HepG2 (cell line): ENCODE data around the gene NUDT15. TPM values are rescaled to one million over a fixed set of nuclear protein-coding genes. Genes with fewer than 3 reads are reported as not detected.

Source experiments
- ATAC-seq: fragments of 200-7000 bp; cut with Tn5 transposase; 3 replicates; pipeline ENCODE4 v1.9.1; 2020; ENCODE audit warnings: mild to moderate bottlenecking, moderate library complexity
- BruUV-seq: library from RNA; stranded (reverse); fragments of 400-500 nt; replicated peaks from 2 replicates; lab custom pipeline; 2021; lab: Mats Ljungman, UMichigan
- CTCF ChIA-PET: fragments of 300-600 bp; formaldehyde crosslinking; extraction: SDS; loops from one replicate; lab custom pipeline; 2021; ENCODE audit warnings: low total read pairs, inconsistent platforms, low intra/inter-chr PET ratio; lab: Yijun Ruan, JAX
- POLR2A ChIA-PET: fragments of 350-600 bp; sonication (Branson Sonifier 250); formaldehyde crosslinking; loops from one replicate; lab custom pipeline; 2020; ENCODE audit warnings: antibody characterized with exemption, inconsistent platforms; lab: Yijun Ruan, JAX
- DNase-seq: peaks from one replicate; pipeline ENCODE4 v3.0.0-alpha.2; 2015; ENCODE audit warnings: low spot score
- FAIRE-seq: peaks from 3 replicates; lab custom pipeline; 2011; peaks lifted over from hg19 to GRCh38; lab: Jason Lieb, UNC
- H2AFZ ChIP-seq: one replicate; pipeline ENCODE4 v1.6.1; 2011; ENCODE audit warnings: low read length, inconsistent platforms
- H3K27ac ChIP-seq: fragments of 300-600 bp; 3 replicates; pipeline ENCODE4 v1.8.0; 2011; ENCODE audit warnings: mixed run types, mild to moderate bottlenecking, mixed read lengths, low read length, inconsistent platforms; ENCODE audit not compliant: insufficient read depth; ENCODE audit errors: extremely low read length
- H3K27me3 ChIP-seq, 2 experiments: fragments of 200-600 bp in 1 of 2; 2 replicates in 1 of 2; 3 replicates in 1 of 2; pipeline versions ENCODE4 v1.6.0 to v1.8.0; 2011; ENCODE audit warnings: low read length in 2 of 2, mild to moderate bottlenecking in 2 of 2, moderate library complexity in 2 of 2, inconsistent platforms in 1 of 2; ENCODE audit not compliant: insufficient read depth in 2 of 2, control insufficient read depth in 1 of 2
- H3K36me3 ChIP-seq, 2 experiments: fragments of 200-600 bp in 1 of 2; replicated peaks in 1 of 2; 2 replicates in 1 of 2; 3 replicates in 1 of 2; pipeline versions ENCODE4 v1.5.1 to v1.8.0; 2011; ENCODE audit warnings: low read length in 2 of 2, inconsistent platforms in 1 of 2; ENCODE audit not compliant: insufficient read depth in 2 of 2, control insufficient read depth in 1 of 2
- H3K4me1 ChIP-seq: 2 replicates; pipeline ENCODE4 v1.5.1; 2012; ENCODE audit warnings: low read length, inconsistent platforms; ENCODE audit not compliant: insufficient read depth
- H3K4me2 ChIP-seq: 2 replicates; pipeline ENCODE4 v1.6.0; 2011; ENCODE audit warnings: low read depth, low read length, inconsistent platforms
- H3K4me3 ChIP-seq, 3 experiments: fragments of 200-600 bp in 1 of 3; sonication (generic), shearing (Covaris generic) in 1 of 3; replicated peaks in 1 of 3; 2 replicates each; pipeline ENCODE4 v1.5.1; 2011 to 2016; ENCODE audit warnings: low read length in 3 of 3, inconsistent platforms in 2 of 3, low read depth in 2 of 3, mild to moderate bottlenecking in 2 of 3, control low read depth in 1 of 3, mixed read lengths in 1 of 3; ENCODE audit not compliant: insufficient read depth in 1 of 3
- H3K79me2 ChIP-seq: one replicate; pipeline ENCODE4 v1.6.1; 2011; ENCODE audit warnings: low read length, inconsistent platforms; ENCODE audit not compliant: insufficient read depth
- H3K9ac ChIP-seq: 2 replicates; pipeline ENCODE4 v1.6.0; 2011; ENCODE audit warnings: mild to moderate bottlenecking, low read depth, low read length, inconsistent platforms; ENCODE audit not compliant: insufficient read depth
- H3K9me3 ChIP-seq: 2 replicates; pipeline ENCODE4 v1.5.1; 2012; ENCODE audit warnings: mild to moderate bottlenecking, low read length
- H4K20me1 ChIP-seq: 2 replicates; pipeline ENCODE4 v1.6.0; 2011; ENCODE audit warnings: inconsistent platforms, mild to moderate bottlenecking, low read length, moderate library complexity; ENCODE audit not compliant: insufficient read depth
- ISL2 ChIP-seq: sonication (generic); formaldehyde crosslinking; IDR thresholded peaks from 2 replicates; pipeline ENCODE4 v1.5.0; 2020; ENCODE audit warnings: missing genetic modification reagents
- KLF13 ChIP-seq: sonication (generic); formaldehyde crosslinking; IDR thresholded peaks from 2 replicates; pipeline ENCODE4 v1.4.0; 2020; ENCODE audit warnings: mild to moderate bottlenecking, missing genetic modification reagents
- PAX8 ChIP-seq: sonication (generic); formaldehyde crosslinking; IDR thresholded peaks from 2 replicates; pipeline ENCODE4 v1.8.0; 2022; ENCODE audit warnings: mild to moderate bottlenecking, missing genetic modification reagents, borderline replicate concordance
- SKIL ChIP-seq: sonication (generic); formaldehyde crosslinking; IDR thresholded peaks from 2 replicates; pipeline ENCODE4 v1.8.0; 2022; ENCODE audit warnings: missing genetic modification reagents, mild to moderate bottlenecking, moderate library complexity, borderline replicate concordance
- ZNF124 ChIP-seq: sonication (generic); formaldehyde crosslinking; IDR thresholded peaks from 2 replicates; pipeline ENCODE4 v1.4.0; 2020; ENCODE audit warnings: missing genetic modification reagents
- ZNF224 ChIP-seq: sonication (generic); formaldehyde crosslinking; IDR thresholded peaks from 2 replicates; pipeline ENCODE4 v1.5.0; 2020; ENCODE audit warnings: mild to moderate bottlenecking, missing genetic modification reagents
- ZNF232 ChIP-seq: sonication (generic); formaldehyde crosslinking; IDR thresholded peaks from 2 replicates; pipeline ENCODE4 v1.4.0; 2020; ENCODE audit warnings: missing genetic modification reagents, borderline replicate concordance
- ZNF335 ChIP-seq: sonication (generic); formaldehyde crosslinking; IDR thresholded peaks from 2 replicates; pipeline ENCODE4 v1.4.0; 2020; ENCODE audit warnings: missing genetic modification reagents
- WGBS: methylation state at CpG from one replicate; pipeline ENCODE4 v1.1.6; 2017; ENCODE audit warnings: low lambda C conversion rate; 5-methylcytosine and 5-hydroxymethylcytosine counted together
- in situ Hi-C: cut with HindIII; loops from 2 replicates; pipeline ENCODE4 v1.10.0; 2017; ENCODE audit warnings: low pct_unique_long_range_greater_than_20kb; ENCODE audit not compliant: extremely low pct_ligation_motif_present
- intact Hi-C: fragments of 100-400 bp; cut with micrococcal nuclease; formaldehyde crosslinking; loops from one replicate; pipeline ENCODE4 v1.10.0; 2022; ENCODE audit not compliant: unreplicated experiment
- polyA plus RNA-seq, 8 experiments: library from polyadenylated mRNA; depleted of rRNA in 3 of 8; stranded (reverse) in 7 of 8; unstranded in 1 of 8; fragments of >200 nt; fragmentation: Illumina TruSeq in 4 of 8; extraction: Trizol in 4 of 8; gene quantifications; 2 replicates each; pipeline versions ENCODE4 v1.2.1 to v1.2.3, GENCODE V29; 2011 to 2016; ENCODE audit warnings: low read depth in 4 of 8, missing spikeins in 1 of 8, mixed read lengths in 1 of 8; ENCODE audit not compliant: insufficient read depth in 1 of 8
- total RNA-seq, 5 experiments: library from RNA; depleted of rRNA; stranded (reverse); fragments of >200 nt; fragmentation: Illumina TruSeq; extraction: Trizol; gene quantifications; 2 replicates each; pipeline ENCODE4 v1.2.3, GENCODE V29; 2016; ENCODE audit warnings: low read depth in 1 of 5
- TF ChIP-seq, protein P1 (sequence below): sonication (generic); formaldehyde crosslinking; IDR thresholded peaks from 2 replicates; pipeline ENCODE4; 2020; ENCODE audit warnings: missing genetic modification reagents, mild to moderate bottlenecking, borderline replicate concordance
- TF ChIP-seq, protein P2 (sequence below): sonication (generic); formaldehyde crosslinking; IDR thresholded peaks from 2 replicates; pipeline ENCODE4 v1.9.0; 2021; ENCODE audit warnings: missing genetic modification reagents, borderline replicate concordance
- TF ChIP-seq, protein P3 (sequence below): sonication (generic); formaldehyde crosslinking; IDR thresholded peaks from 2 replicates; pipeline ENCODE4 v1.5.0; 2020; ENCODE audit warnings: mild to moderate bottlenecking, low read depth, missing genetic modification reagents, borderline replicate concordance

NUDT15 gene
- total and polyA plus RNA-seq, 2 of the 13 experiments (the other 11 are each of a cell fraction or from before 2014, with no cell fraction given) = 21.3 to 47.3 TPM

- Histone ChIP-seq H3K4me1 (peaks cover 27% of the 10 kb centered on the region), H3K27ac (no peak overlapping the region), H4K20me1 (no peaks in the 10 kb centered on the region), H3K4me3 (no peak overlapping the region), H3K36me3 (no peaks in the 10 kb centered on the region), H2AFZ (no peak overlapping the region), H3K4me2 (no peak overlapping the region), H3K79me2 (peaks cover 17% of the 10 kb centered on the region), H3K9ac (no peak overlapping the region), H3K9me3 (no peaks in the 10 kb centered on the region), H3K27me3 (no peaks in the 10 kb centered on the region)
- no TSS peak for BruUV-seq
- TF ChIP-seq ZNF124 (CRISPR knock-in tag) (no peak), ISL2 (CRISPR knock-in tag) (no peak), ZNF335 (CRISPR knock-in tag) (no peak), PAX8 (CRISPR knock-in tag) (no peak), SKIL (no peak), ZNF232 (CRISPR knock-in tag) (no peak), KLF13 (no peak), ZNF224 (no peak)
- TF ChIP-seq, protein P1, sequence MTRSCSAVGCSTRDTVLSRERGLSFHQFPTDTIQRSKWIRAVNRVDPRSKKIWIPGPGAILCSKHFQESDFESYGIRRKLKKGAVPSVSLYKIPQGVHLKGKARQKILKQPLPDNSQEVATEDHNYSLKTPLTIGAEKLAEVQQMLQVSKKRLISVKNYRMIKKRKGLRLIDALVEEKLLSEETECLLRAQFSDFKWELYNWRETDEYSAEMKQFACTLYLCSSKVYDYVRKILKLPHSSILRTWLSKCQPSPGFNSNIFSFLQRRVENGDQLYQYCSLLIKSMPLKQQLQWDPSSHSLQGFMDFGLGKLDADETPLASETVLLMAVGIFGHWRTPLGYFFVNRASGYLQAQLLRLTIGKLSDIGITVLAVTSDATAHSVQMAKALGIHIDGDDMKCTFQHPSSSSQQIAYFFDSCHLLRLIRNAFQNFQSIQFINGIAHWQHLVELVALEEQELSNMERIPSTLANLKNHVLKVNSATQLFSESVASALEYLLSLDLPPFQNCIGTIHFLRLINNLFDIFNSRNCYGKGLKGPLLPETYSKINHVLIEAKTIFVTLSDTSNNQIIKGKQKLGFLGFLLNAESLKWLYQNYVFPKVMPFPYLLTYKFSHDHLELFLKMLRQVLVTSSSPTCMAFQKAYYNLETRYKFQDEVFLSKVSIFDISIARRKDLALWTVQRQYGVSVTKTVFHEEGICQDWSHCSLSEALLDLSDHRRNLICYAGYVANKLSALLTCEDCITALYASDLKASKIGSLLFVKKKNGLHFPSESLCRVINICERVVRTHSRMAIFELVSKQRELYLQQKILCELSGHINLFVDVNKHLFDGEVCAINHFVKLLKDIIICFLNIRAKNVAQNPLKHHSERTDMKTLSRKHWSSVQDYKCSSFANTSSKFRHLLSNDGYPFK = no peak
- TF ChIP-seq, protein P2, sequence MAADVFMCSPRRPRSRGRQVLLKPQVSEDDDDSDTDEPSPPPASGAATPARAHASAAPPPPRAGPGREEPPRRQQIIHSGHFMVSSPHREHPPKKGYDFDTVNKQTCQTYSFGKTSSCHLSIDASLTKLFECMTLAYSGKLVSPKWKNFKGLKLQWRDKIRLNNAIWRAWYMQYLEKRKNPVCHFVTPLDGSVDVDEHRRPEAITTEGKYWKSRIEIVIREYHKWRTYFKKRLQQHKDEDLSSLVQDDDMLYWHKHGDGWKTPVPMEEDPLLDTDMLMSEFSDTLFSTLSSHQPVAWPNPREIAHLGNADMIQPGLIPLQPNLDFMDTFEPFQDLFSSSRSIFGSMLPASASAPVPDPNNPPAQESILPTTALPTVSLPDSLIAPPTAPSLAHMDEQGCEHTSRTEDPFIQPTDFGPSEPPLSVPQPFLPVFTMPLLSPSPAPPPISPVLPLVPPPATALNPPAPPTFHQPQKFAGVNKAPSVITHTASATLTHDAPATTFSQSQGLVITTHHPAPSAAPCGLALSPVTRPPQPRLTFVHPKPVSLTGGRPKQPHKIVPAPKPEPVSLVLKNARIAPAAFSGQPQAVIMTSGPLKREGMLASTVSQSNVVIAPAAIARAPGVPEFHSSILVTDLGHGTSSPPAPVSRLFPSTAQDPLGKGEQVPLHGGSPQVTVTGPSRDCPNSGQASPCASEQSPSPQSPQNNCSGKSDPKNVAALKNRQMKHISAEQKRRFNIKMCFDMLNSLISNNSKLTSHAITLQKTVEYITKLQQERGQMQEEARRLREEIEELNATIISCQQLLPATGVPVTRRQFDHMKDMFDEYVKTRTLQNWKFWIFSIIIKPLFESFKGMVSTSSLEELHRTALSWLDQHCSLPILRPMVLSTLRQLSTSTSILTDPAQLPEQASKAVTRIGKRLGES (CRISPR knock-in tag) = no peak
- TF ChIP-seq, protein P3, sequence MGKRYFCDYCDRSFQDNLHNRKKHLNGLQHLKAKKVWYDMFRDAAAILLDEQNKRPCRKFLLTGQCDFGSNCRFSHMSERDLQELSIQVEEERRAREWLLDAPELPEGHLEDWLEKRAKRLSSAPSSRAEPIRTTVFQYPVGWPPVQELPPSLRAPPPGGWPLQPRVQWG (CRISPR knock-in tag) = no peak
- ATAC-seq (no peak), FAIRE-seq (no peak), DNase-seq (no peak)
- ChIA-PET POLR2A (no interaction called here), CTCF (no interaction called here)
- intact Hi-C loops (loop anchor here (5.0 kb wide), 1 partner anchor 33 kb away; the partner anchor contains the start of gene NUDT15), in situ Hi-C loops (no loop called here)
- WGBS = 100% methylated on average over 2 of the region's 2 CpGs
These were observed 33.3 kb upstream of the NUDT15 start for GRCh38 chr13:48004201-48004600.
